K562 (cell line): Measurements from ENCODE around the gene STRIP1. TPM values are rescaled to one million over a fixed set of nuclear protein-coding genes. Genes with fewer than 3 reads are reported as not detected.

Experiments used
- ARID4B ChIP-seq: sonication (generic); formaldehyde crosslinking; IDR thresholded peaks from 2 replicates; pipeline ENCODE4 v1.8.0; 2022; ENCODE audit warnings: mild to moderate bottlenecking, missing genetic modification reagents
- FOXK1 ChIP-seq: sonication (generic); formaldehyde crosslinking; IDR thresholded peaks from 2 replicates; pipeline ENCODE4 v1.8.0; 2022; ENCODE audit warnings: missing genetic modification reagents, mild to moderate bottlenecking, borderline replicate concordance
- LCOR ChIP-seq: sonication (generic); formaldehyde crosslinking; IDR thresholded peaks from 2 replicates; pipeline ENCODE4 v1.8.0; 2022; ENCODE audit warnings: mild to moderate bottlenecking, missing genetic modification reagents
- MBD1 ChIP-seq: fragments of 250-450 bp; sonication (Bioruptor Pico); IDR thresholded peaks from 2 replicates; pipeline ENCODE4 v1.8.0; 2022; ENCODE audit warnings: inconsistent platforms
- NR3C1 ChIP-seq: sonication (generic); formaldehyde crosslinking; IDR thresholded peaks from 2 replicates; pipeline ENCODE4 v1.8.1; 2022; ENCODE audit warnings: missing genetic modification reagents
- PHB ChIP-seq: fragments of 250-450 bp; sonication (Bioruptor Pico); IDR thresholded peaks from 2 replicates; pipeline ENCODE4 v1.5.0; 2021
- PKNOX1 ChIP-seq: fragments of 450-650 bp; IDR thresholded peaks from 2 replicates; pipeline ENCODE4 v1.6.1; 2016
- POLR2G ChIP-seq: fragments of 200-400 bp; formaldehyde crosslinking; IDR thresholded peaks from 2 replicates; pipeline ENCODE4 v1.6.1; 2017; ENCODE audit warnings: low read depth, mild to moderate bottlenecking, antibody characterized with exemption, low read length, moderate library complexity
- PRPF4 ChIP-seq: fragments of 200-400 bp; formaldehyde crosslinking; IDR thresholded peaks from one replicate; pipeline ENCODE4 v1.6.1; 2017; ENCODE audit warnings: low read length, low read depth, mild to moderate bottlenecking; ENCODE audit not compliant: insufficient read depth, poor library complexity, severe bottlenecking
- PYGO2 ChIP-seq: fragments of 450-650 bp; IDR thresholded peaks from 2 replicates; pipeline ENCODE4 v1.6.1; 2016; ENCODE audit warnings: mild to moderate bottlenecking, missing genetic modification characterization, moderate library complexity, missing compliant biosample characterization
- SAP30 ChIP-seq: fragments of 200-600 bp; sonication (generic); IDR thresholded peaks from 2 replicates; pipeline ENCODE4 v1.6.1; 2012; ENCODE audit warnings: borderline replicate concordance, low read depth, mild to moderate bottlenecking, moderate library complexity, low read length, control low read depth, inconsistent platforms; ENCODE audit not compliant: insufficient read depth, poor library complexity, severe bottlenecking
- SIX5 ChIP-seq, 2 experiments: IDR thresholded peaks; 2 replicates each; pipeline ENCODE4 v1.6.1; 2011; ENCODE audit warnings: low read length in 2 of 2, borderline replicate concordance in 1 of 2, low read depth in 1 of 2, mild to moderate bottlenecking in 1 of 2, moderate library complexity in 1 of 2; ENCODE audit not compliant: insufficient read depth in 1 of 2
- ZBTB33 ChIP-seq: sonication (generic); formaldehyde crosslinking; IDR thresholded peaks from 2 replicates; pipeline ENCODE4 v1.8.1; 2023; ENCODE audit warnings: mild to moderate bottlenecking, missing genetic modification reagents
- ZBTB9 ChIP-seq: fragments of 450-650 bp; formaldehyde crosslinking; IDR thresholded peaks from 2 replicates; pipeline ENCODE4 v1.4.0; 2020; ENCODE audit warnings: mild to moderate bottlenecking, moderate library complexity
- ZFP30 ChIP-seq: fragments of 250-450 bp; sonication (Bioruptor Pico); IDR thresholded peaks from 2 replicates; pipeline ENCODE4 v1.8.0; 2022; ENCODE audit warnings: moderate library complexity, mild to moderate bottlenecking, inconsistent platforms, borderline replicate concordance
- polyA plus RNA-seq, 8 experiments: library from polyadenylated mRNA; depleted of rRNA in 4 of 8; stranded (reverse) in 5 of 8; unstranded in 3 of 8; fragments of >200 nt; fragmentation: Nextera tagmentation in 2 of 8; fragmentation: Illumina TruSeq in 1 of 8; extraction: Ambion mirVana in 2 of 8; extraction: Trizol in 1 of 8; gene quantifications; 2 replicates each; pipeline versions ENCODE4 v1.2.1 to v1.2.3, GENCODE V29; 2011 to 2014; ENCODE audit warnings: inconsistent platforms in 1 of 8, missing spikeins in 1 of 8
- total RNA-seq, 7 experiments: library from RNA; depleted of rRNA in 6 of 7; stranded (reverse); fragments of >200 nt in 6 of 7; fragmentation: Illumina TruSeq in 2 of 7; extraction: Trizol in 2 of 7; gene quantifications; 2 replicates each; pipeline versions ENCODE4 v1.2.1 to v1.2.3, GENCODE V29; 2011 to 2021; ENCODE audit warnings: low replicate concordance in 1 of 7

Gene STRIP1
- total and polyA plus RNA-seq, 9 of the 15 experiments (the other 6 are each of a cell fraction or from before 2014, with no cell fraction given) = 9.9 to 42.3 (median 32.0) TPM

- TF ChIP-seq POLR2G (no peak), PYGO2 (tag) (no peak), FOXK1 (CRISPR knock-in tag) (no peak), NR3C1 (CRISPR knock-in tag) (no peak), ZBTB33 (peak; percentile 88), SAP30 (no peak), SIX5 (IDR thresholded peaks at IDR 0.05; ENCODE audit: borderline replicate concordance in 1 of 2, insufficient read depth in 1 of 2, low read depth in 1 of 2, low read length in 2 of 2) (no peak), PHB (CRISPR knock-in tag) (no peak), PKNOX1 (no peak), ARID4B (CRISPR knock-in tag) (no peak), ZBTB9 (CRISPR knock-in tag) (no peak), PRPF4 (no peak), ZFP30 (CRISPR knock-in tag) (no peak), MBD1 (CRISPR knock-in tag) (peak; percentile 89), LCOR (CRISPR knock-in tag) (no peak)
Observed at GRCh38 chr1:110084227-110085078, 50.0 kb downstream of the STRIP1 start (continued).
